OCI-LY3 (cell line): ENCODE results near the gene WDR4.

Experiments
- H2AFZ ChIP-seq: fragments of 200-600, 300-600 bp; shearing (Covaris generic); 2 replicates; pipeline ENCODE4 v1.6.0; 2014; ENCODE audit warnings: antibody characterized with exemption, low read depth, low read length
- H3K27ac ChIP-seq: fragments of 200-600, 300-600 bp; sonication (generic); 2 replicates; pipeline ENCODE4 v1.5.1; 2014; ENCODE audit warnings: mild to moderate bottlenecking, low read length, moderate library complexity, mixed read lengths
- H3K27me3 ChIP-seq: fragments of 200-600, 300-600 bp; sonication (generic); 2 replicates; pipeline ENCODE4 v1.6.1; 2014; ENCODE audit warnings: low read depth, low read length, mixed read lengths
- H3K36me3 ChIP-seq: fragments of 200-600, 300-600 bp; sonication (generic); replicated peaks from 2 replicates; pipeline ENCODE3; 2014; ENCODE audit warnings: low read depth, low read length, mixed read lengths
- H3K4me1 ChIP-seq: fragments of 300-600, 200-600 bp; sonication (generic); 2 replicates; pipeline ENCODE4 v1.6.1; 2014; ENCODE audit warnings: low read length, mixed read lengths
- H3K4me2 ChIP-seq: fragments of 200-600, 300-600 bp; sonication (generic); 2 replicates; pipeline ENCODE4 v1.6.1; 2014; ENCODE audit warnings: low read length, mixed read lengths
- H3K4me3 ChIP-seq: fragments of 300-600, 200-600 bp; sonication (generic); 2 replicates; pipeline ENCODE4 v1.5.1; 2014; ENCODE audit warnings: antibody characterized with exemption, mild to moderate bottlenecking, low read length, moderate library complexity
- H3K79me2 ChIP-seq: fragments of 300-600, 200-600 bp; shearing (Covaris generic); 2 replicates; pipeline ENCODE4 v1.6.1; 2014; ENCODE audit warnings: mild to moderate bottlenecking, low read length, mixed read lengths
- H3K9ac ChIP-seq: fragments of 300-600, 200-600 bp; shearing (Covaris generic); 2 replicates; pipeline ENCODE4 v1.6.0; 2014; ENCODE audit warnings: mild to moderate bottlenecking, low read length, moderate library complexity
- H3K9me3 ChIP-seq: fragments of 200-600, 300-600 bp; shearing (Covaris generic); 2 replicates; pipeline ENCODE4 v1.6.1; 2014; ENCODE audit warnings: low read length, mixed read lengths; ENCODE audit not compliant: insufficient read depth
- H4K20me1 ChIP-seq: fragments of 200-600, 300-600 bp; sonication (generic); 2 replicates; pipeline ENCODE4 v1.6.1; 2016; ENCODE audit warnings: low read length, mixed read lengths; ENCODE audit not compliant: insufficient read depth
- CTCF ChIP-seq: fragments of 200-600, 300-600 bp; sonication (generic); IDR thresholded peaks from 2 replicates; pipeline ENCODE4 v1.5.1; 2014; ENCODE audit warnings: antibody characterized with exemption, low read length, low read depth
- EZH2phosphoT487 ChIP-seq: fragments of 200-600 bp; shearing (Covaris generic); IDR thresholded peaks from 2 replicates; pipeline ENCODE4 v1.6.1; 2018; ENCODE audit warnings: antibody characterized with exemption, mixed run types, low read depth

Gene WDR4

GRCh38 chr21:42923553-42924432, 44.5 kb upstream of the WDR4 start:
- TF ChIP-seq CTCF: peak; percentile 69
- no peak for TF ChIP-seq EZH2phosphoT487
- H3K4me3 ChIP-seq: peak overlapping the region; percentile 74
- peaks cover 12% of the 10 kb centered on the region for H3K4me1 ChIP-seq
- peak overlapping the region; percentile 79 for H3K9ac ChIP-seq
- H2AFZ ChIP-seq: peak overlapping the region; percentile 74
- no peaks in the 10 kb centered on the region for H3K27me3 ChIP-seq
- H3K4me2 ChIP-seq: peak overlapping the region; percentile 85
- peak overlapping the region; percentile 51 for H3K27ac ChIP-seq
- H3K36me3 ChIP-seq: no peaks in the 10 kb centered on the region
- H3K9me3 ChIP-seq: no peaks in the 10 kb centered on the region
- no peaks in the 10 kb centered on the region for H3K79me2 ChIP-seq
- H4K20me1 ChIP-seq: no peaks in the 10 kb centered on the region

- Histone ChIP-seq H3K27ac (no peak overlapping the region), H3K4me3 (no peak overlapping the region), H3K9ac (no peak overlapping the region), H3K79me2 (no peaks in the 10 kb centered on the region), H3K4me1 (peaks cover 12% of the 10 kb centered on the region), H3K27me3 (no peaks in the 10 kb centered on the region), H2AFZ (no peak overlapping the region), H3K9me3 (no peaks in the 10 kb centered on the region), H3K4me2 (no peak overlapping the region), H4K20me1 (no peaks in the 10 kb centered on the region), H3K36me3 (no peaks in the 10 kb centered on the region)
- no peak for TF ChIP-seq CTCF
- TF ChIP-seq EZH2phosphoT487: no peak
Observed at GRCh38 chr21:42922918-42923317, 43.6 kb upstream of the WDR4 start.

GRCh38 chr21:42921927-42922326, 42.6 kb upstream of the WDR4 start:
- Histone ChIP-seq H3K27ac (no peak overlapping the region), H3K9ac (no peak overlapping the region), H3K79me2 (no peaks in the 10 kb centered on the region), H3K4me2 (no peak overlapping the region), H3K27me3 (no peaks in the 10 kb centered on the region), H3K4me3 (no peak overlapping the region), H3K4me1 (peaks cover 12% of the 10 kb centered on the region), H3K9me3 (no peaks in the 10 kb centered on the region), H2AFZ (no peak overlapping the region), H3K36me3 (no peaks in the 10 kb centered on the region), H4K20me1 (no peaks in the 10 kb centered on the region)
- TF ChIP-seq EZH2phosphoT487: no peak
- TF ChIP-seq CTCF: no peak

- H3K4me1 ChIP-seq: no peaks in the 10 kb centered on the region
- H3K36me3 ChIP-seq: no peaks in the 10 kb centered on the region
- H3K9me3 ChIP-seq: no peaks in the 10 kb centered on the region
- no peaks in the 10 kb centered on the region for H3K79me2 ChIP-seq
- TF ChIP-seq CTCF (no peak), EZH2phosphoT487 (no peak)
- H3K9ac ChIP-seq: no peak overlapping the region
- H3K4me2 ChIP-seq: no peak overlapping the region
- H3K27me3 ChIP-seq: no peaks in the 10 kb centered on the region
- no peaks in the 10 kb centered on the region for H4K20me1 ChIP-seq
- H2AFZ ChIP-seq: no peak overlapping the region
- H3K27ac ChIP-seq: no peak overlapping the region
- no peak overlapping the region for H3K4me3 ChIP-seq
Observed at GRCh38 chr21:42918291-42918690, 39.0 kb upstream of the WDR4 start.
